ENCODE measurements around the gene NAALADL1. TPM values are rescaled to one million over a fixed set of nuclear protein-coding genes. Genes with fewer than 3 reads are reported as not detected.

Gene NAALADL1
- total RNA-seq, 2 donors from 2014 or later, result 11.2 to 12.6 TPM

DNA sequence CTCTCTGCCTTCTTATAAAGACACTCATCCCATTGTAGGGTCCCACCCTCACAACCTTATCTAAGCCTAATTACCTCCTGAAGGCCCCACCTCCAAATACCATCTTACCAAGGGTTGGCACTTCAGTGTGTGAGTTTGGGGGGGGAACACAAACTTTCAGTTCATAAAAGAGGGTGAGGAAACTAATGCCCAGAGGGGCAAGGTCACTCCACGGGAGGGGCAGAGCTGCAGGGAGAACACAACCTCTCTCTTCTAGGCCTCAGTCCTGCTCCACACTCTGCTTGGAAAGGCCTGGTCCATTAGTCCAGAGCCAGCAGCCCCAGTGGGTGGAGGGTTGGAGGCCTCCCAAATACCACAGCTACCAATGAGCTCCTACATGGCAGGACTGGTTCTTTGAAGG lies 58.9 kb downstream of the NAALADL1 start:
- Mint-ChIP-seq H3K27me3 (no peaks in the 10 kb centered on the region), H3K4me1 (peaks cover 9% of the 10 kb centered on the region), H3K36me3 (ENCODE audit: low read depth) (no peaks in the 10 kb centered on the region), H3K27ac (peak overlapping the region; percentile 92), H3K4me3 (peak overlapping the region; percentile 79), H3K9me3 (no peaks in the 10 kb centered on the region)
- no peak for ATAC-seq (replicated peaks)

- peak; percentile 69 for ATAC-seq (replicated peaks)
- Mint-ChIP-seq H3K36me3 (ENCODE audit: low read depth) (no peaks in the 10 kb centered on the region), H3K27me3 (no peaks in the 10 kb centered on the region), H3K4me3 (peak overlapping the region; percentile 79), H3K4me1 (peaks cover 9% of the 10 kb centered on the region), H3K27ac (peak overlapping the region; percentile 92), H3K9me3 (no peaks in the 10 kb centered on the region)
Observed at GRCh38 chr11:64998690-64999431, 59.5 kb downstream of the NAALADL1 start.

GRCh38 chr11:64998141-64998540 lies 60.2 kb downstream of the NAALADL1 start:
- no peaks in the 10 kb centered on the region for H3K27me3 Mint-ChIP-seq
- H3K9me3 Mint-ChIP-seq, result no peaks in the 10 kb centered on the region
- peak overlapping the region; percentile 79 for H3K4me3 Mint-ChIP-seq
- ATAC-seq (replicated peaks), result peak; percentile 72
- H3K27ac Mint-ChIP-seq, result peak overlapping the region; percentile 92
- H3K4me1 Mint-ChIP-seq, result peaks cover 9% of the 10 kb centered on the region
- no peaks in the 10 kb centered on the region for H3K36me3 Mint-ChIP-seq (ENCODE audit: low read depth)

DNA sequence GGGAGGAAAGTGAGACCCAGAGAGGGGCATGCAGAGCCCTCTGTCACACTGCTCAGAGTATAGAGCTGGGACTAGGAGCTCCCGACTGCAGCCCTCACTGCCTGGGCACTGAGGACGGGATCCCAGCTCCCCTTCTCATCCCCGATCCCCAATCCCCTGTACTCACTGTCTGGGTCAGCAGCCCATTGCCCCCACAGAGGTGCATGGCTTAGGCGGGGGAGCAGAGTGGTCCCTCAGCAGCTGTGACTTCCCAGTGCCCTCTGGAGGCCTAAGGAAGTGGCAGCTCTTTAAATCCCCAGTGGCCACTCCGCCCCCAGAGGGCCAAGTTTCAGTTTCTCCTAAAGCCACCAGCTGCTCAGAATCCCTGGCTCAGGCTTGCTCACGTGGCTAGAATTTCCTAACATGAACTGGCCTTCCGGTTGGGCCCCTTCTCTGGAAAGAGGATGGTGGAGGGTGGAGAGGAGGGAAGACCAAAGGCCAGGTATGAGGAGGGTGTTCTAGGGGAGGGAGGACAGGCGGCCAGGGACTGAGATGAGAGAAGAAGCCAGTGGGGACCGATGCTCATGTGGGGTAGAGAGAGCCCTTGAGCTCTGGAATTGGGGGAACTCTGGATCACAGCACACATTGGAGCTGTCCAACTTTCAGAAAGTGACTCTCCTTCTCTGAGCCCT lies 61.5 kb downstream of the NAALADL1 start, which contains the start of gene BATF2:
Gene BATF2, minus strand, starts transcription at position 262 of the 671 bp plus-strand sequence. Its CDS starts 57 bp downstream, at position 205.
- Mint-ChIP-seq H3K27ac (peak within 1 kb of the TSS; percentile 66), H3K4me3 (no peak within 1 kb of the TSS), H3K9me3 (no peaks in the 10 kb centered on the region), H3K36me3 (ENCODE audit: low read depth) (no peaks in the 10 kb centered on the region), H3K4me1 (peaks cover 9% of the 10 kb centered on the region), H3K27me3 (no peaks in the 10 kb centered on the region)
- ATAC-seq (replicated peaks), result peak; percentile 34

DNA sequence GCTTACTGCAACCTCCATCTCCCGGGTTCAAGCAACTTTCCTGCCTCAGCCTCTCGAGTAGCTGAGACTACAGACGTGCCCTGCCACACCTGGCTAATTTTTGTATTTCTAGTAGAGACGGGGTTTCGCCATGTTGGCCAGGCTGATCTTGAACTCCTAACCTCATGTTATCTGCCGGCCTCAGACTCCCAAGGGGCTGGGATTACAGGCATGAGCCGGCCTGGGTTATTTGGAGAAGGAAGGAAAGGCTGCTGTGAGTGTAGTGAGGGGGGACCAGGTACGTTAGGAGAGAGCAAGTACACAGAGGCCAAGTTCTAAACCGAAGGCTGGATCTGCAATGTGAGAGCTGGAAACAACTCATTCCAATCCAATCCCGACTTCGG lies 62.0 kb downstream of the NAALADL1 start:
- no peak overlapping the region for H3K4me3 Mint-ChIP-seq
- H3K9me3 Mint-ChIP-seq, result no peaks in the 10 kb centered on the region
- no peak for ATAC-seq (replicated peaks)
- H3K27me3 Mint-ChIP-seq, result no peaks in the 10 kb centered on the region
- peak overlapping the region; percentile 66 for H3K27ac Mint-ChIP-seq
- no peaks in the 10 kb centered on the region for H3K36me3 Mint-ChIP-seq (ENCODE audit: low read depth)
- H3K4me1 Mint-ChIP-seq, result peaks cover 9% of the 10 kb centered on the region

Other genes starting within 250 kb of the NAALADL1 start
- gene MEN1, start 248.0 kb downstream of the NAALADL1 start, total RNA-seq, result 10 to 100 TPM; 17.9 to 28.2 TPM
- under 1 TPM; 0.37 to 0.71 TPM for gene CDC42BPG, start 213.9 kb downstream of the NAALADL1 start, total RNA-seq
- 100 to 1,000 TPM in 1 of 2 donors, 10 to 100 TPM in 1; 96.5 to 107 TPM for gene EHD1, start 179.9 kb downstream of the NAALADL1 start, total RNA-seq
- gene ATG2A, start 141.3 kb downstream of the NAALADL1 start, total RNA-seq, result 10 to 100 TPM; 20.9 to 23.1 TPM
- 10 to 100 TPM; 14.6 to 43.0 TPM for gene PPP2R5B, start 133.9 kb downstream of the NAALADL1 start, total RNA-seq
- under 1 TPM in 1 of 2 donors, not detected in 1; 0.43 TPM for gene GPHA2, start 122.7 kb downstream of the NAALADL1 start, total RNA-seq
- gene MAJIN, start 86.4 kb downstream of the NAALADL1 start, total RNA-seq, result 1 to 10 TPM in 1 of 2 donors, not detected in 1; 1.1 TPM
- gene BATF2, start 61.6 kb downstream of the NAALADL1 start, total RNA-seq, result under 1 TPM; 0.28 to 0.37 TPM
- gene ARL2, start 44.4 kb downstream of the NAALADL1 start, total RNA-seq, result 10 to 100 TPM; 60.4 to 90.5 TPM
- 10 to 100 TPM; 13.5 to 14.4 TPM for gene SNX15, start 31.1 kb downstream of the NAALADL1 start, total RNA-seq
- gene SAC3D1, start 17.3 kb downstream of the NAALADL1 start, total RNA-seq, result 10 to 100 TPM; 12.3 to 20.1 TPM
- gene CDCA5, start 25.5 kb upstream of the NAALADL1 start, total RNA-seq, result 100 to 1,000 TPM in 1 of 2 donors, 10 to 100 TPM in 1; 99.5 to 127 TPM
- 10 to 100 TPM; 25.2 to 36.3 TPM for gene ZFPL1, start 25.7 kb upstream of the NAALADL1 start, total RNA-seq
- 10 to 100 TPM; 71.8 to 80.6 TPM for gene VPS51, start 37.7 kb upstream of the NAALADL1 start, total RNA-seq
- gene TM7SF2, start 53.3 kb upstream of the NAALADL1 start, total RNA-seq, result 10 to 100 TPM; 19.7 to 20.1 TPM
- 10 to 100 TPM in 1 of 2 donors, 1 to 10 TPM in 1; 6.3 to 10.0 TPM for gene ZNHIT2, start 59.1 kb upstream of the NAALADL1 start, total RNA-seq
- 100 to 1,000 TPM; 929 to 948 TPM for gene FAU, start 63.6 kb upstream of the NAALADL1 start, total RNA-seq
- 10 to 100 TPM; 61.7 to 87.7 TPM for gene MRPL49, start 63.8 kb upstream of the NAALADL1 start, total RNA-seq
- gene SYVN1, start 76.0 kb upstream of the NAALADL1 start, total RNA-seq, result 10 to 100 TPM; 28.9 to 30.8 TPM
- gene SPDYC, start 111.7 kb upstream of the NAALADL1 start, total RNA-seq, result not detected
- gene CAPN1, start 123.4 kb upstream of the NAALADL1 start, total RNA-seq, result 100 to 1,000 TPM; 143 to 150 TPM
- gene POLA2, start 203.4 kb upstream of the NAALADL1 start, total RNA-seq, result 10 to 100 TPM; 54.6 to 64.1 TPM